K562 (cell line): ENCODE measurements around the gene KRT26.

ENCODE experiments used
- BHLHE40 ChIP-seq: IDR thresholded peaks from 2 replicates; pipeline ENCODE4 v1.6.1; 2011; ENCODE audit warnings: low read length, improper control_type of control experiment
- BRD4 ChIP-seq: fragments of 200-600 bp; sonication (generic); IDR thresholded peaks from 2 replicates; pipeline ENCODE4 v1.6.1; 2017; ENCODE audit warnings: inconsistent platforms
- CBX1 ChIP-seq: sonication (generic); IDR thresholded peaks from 2 replicates; pipeline ENCODE4 v1.6.1; 2016; ENCODE audit warnings: antibody characterized with exemption, low read depth, mild to moderate bottlenecking
- FOXA3 ChIP-seq, 2 experiments: fragments of 450-650 bp in 1 of 2; sonication (generic) in 1 of 2; formaldehyde crosslinking; IDR thresholded peaks in 1 of 2; conservative IDR thresholded peaks in 1 of 2; 2 replicates each; pipeline versions ENCODE4 v1.4.0 to v1.8.0; 2020 to 2022; ENCODE audit warnings: mild to moderate bottlenecking in 2 of 2, missing genetic modification reagents in 1 of 2
- POLR2AphosphoS5 ChIP-seq: IDR thresholded peaks from 2 replicates; pipeline ENCODE4 v1.6.1; 2011; ENCODE audit warnings: mild to moderate bottlenecking, low read depth, low read length, moderate library complexity; ENCODE audit not compliant: control insufficient read depth, insufficient read depth
- SRF ChIP-seq, 2 experiments: fragments of 250-450, 450-650 bp in 1 of 2; sonication (Bioruptor Pico) in 1 of 2; sonication (generic) in 1 of 2; formaldehyde crosslinking; IDR thresholded peaks; 2 replicates each; pipeline versions ENCODE4 v1.5.0 to v1.5.1; 2020 to 2022; ENCODE audit warnings: mild to moderate bottlenecking in 1 of 2, missing genetic modification reagents in 1 of 2
- TEAD4 ChIP-seq, 2 experiments: sonication (generic) in 1 of 2; formaldehyde crosslinking in 1 of 2; IDR thresholded peaks; 2 replicates each; pipeline versions ENCODE4 v1.6.1 to v1.8.0; 2012 to 2022; ENCODE audit warnings: borderline replicate concordance in 1 of 2, inconsistent platforms in 1 of 2, low read length in 1 of 2, mild to moderate bottlenecking in 1 of 2, missing genetic modification reagents in 1 of 2
- YY1 ChIP-seq, 3 experiments: IDR thresholded peaks; 2 replicates each; pipeline ENCODE4 v1.6.1; 2011; ENCODE audit warnings: low read length in 2 of 3, mild to moderate bottlenecking in 2 of 3, moderate library complexity in 2 of 3, borderline replicate concordance in 1 of 3, control low read depth in 1 of 3, low read depth in 1 of 3; ENCODE audit not compliant: insufficient read depth in 3 of 3, insufficient replicate concordance in 2 of 3, control insufficient read depth in 1 of 3, insufficient read length in 1 of 3; ENCODE audit errors: extremely low read depth in 1 of 3
- ZNF445 ChIP-seq: fragments of 250-450 bp; sonication (Bioruptor Pico); IDR thresholded peaks from 2 replicates; pipeline ENCODE4 v1.4.0; 2020; ENCODE audit warnings: low read depth, mild to moderate bottlenecking, moderate library complexity
- ZNF785 ChIP-seq: fragments of 250-450 bp; sonication (Bioruptor Pico); IDR thresholded peaks from 2 replicates; pipeline ENCODE4 v1.4.0; 2020; ENCODE audit warnings: mild to moderate bottlenecking
- TF ChIP-seq, protein P1 (sequence below), 2 experiments: fragments of 450-650 bp in 1 of 2; sonication (generic) in 1 of 2; formaldehyde crosslinking in 1 of 2; IDR thresholded peaks in 1 of 2; conservative IDR thresholded peaks in 1 of 2; 2 replicates each; pipeline versions ENCODE4 v1.6.1 to v1.8.1; 2016 to 2023; ENCODE audit warnings: mild to moderate bottlenecking in 2 of 2, moderate library complexity in 2 of 2, inconsistent platforms in 1 of 2, missing genetic modification reagents in 1 of 2
- TF ChIP-seq, protein P2 (sequence below), 3 experiments: IDR thresholded peaks in 2 of 3; conservative IDR thresholded peaks in 1 of 3; 2 replicates each; pipeline ENCODE4 v1.5.1; 2011 to 2012; ENCODE audit warnings: low read length in 3 of 3, mild to moderate bottlenecking in 3 of 3, control low read depth in 2 of 3, improper control_type of control experiment in 1 of 3, inconsistent platforms in 1 of 3, low read depth in 1 of 3, mixed read lengths in 1 of 3, moderate library complexity in 1 of 3; ENCODE audit not compliant: insufficient read depth in 2 of 3

DNA sequence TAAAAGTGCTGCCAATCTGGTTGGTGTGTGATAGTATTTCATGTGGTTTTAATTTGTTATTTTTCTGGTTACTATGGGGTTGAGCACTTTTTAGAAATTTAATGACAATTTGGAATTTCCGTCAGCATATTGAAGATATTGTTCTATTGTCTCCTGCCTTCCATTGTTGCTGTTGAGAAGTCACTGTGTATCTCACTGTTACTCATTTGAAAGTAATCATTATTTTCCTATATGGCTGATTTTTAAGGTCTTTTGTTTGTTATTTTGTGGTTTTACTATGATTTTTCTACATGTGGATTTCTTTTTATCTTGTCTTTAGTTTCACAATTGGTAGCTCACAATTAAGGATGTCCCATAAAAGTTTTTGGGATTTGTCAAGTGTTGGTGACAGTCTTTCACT, 8.2 kb downstream of the KRT26 start:
- TF ChIP-seq YY1 (IDR thresholded peaks at IDR 0.05; ENCODE audit: borderline replicate concordance in 1 of 3, control insufficient read depth in 1 of 3, extremely low read depth in 1 of 3, insufficient read depth in 3 of 3, insufficient read length in 1 of 3, insufficient replicate concordance in 2 of 3, low read depth in 1 of 3, low read length in 2 of 3), result no peak
- TF ChIP-seq FOXA3 (CRISPR knock-in tag; conservative IDR thresholded peaks at IDR 0.05 in 1 of 2, IDR thresholded peaks at IDR 0.05 in 1 of 2), result no peak
- no peak for TF ChIP-seq POLR2AphosphoS5
- no peak for TF ChIP-seq CBX1
- TF ChIP-seq ZNF445 (CRISPR knock-in tag), result no peak
- TF ChIP-seq SRF (CRISPR knock-in tag; IDR thresholded peaks at IDR 0.05), result no peak
- no peak for TF ChIP-seq BHLHE40
- TF ChIP-seq ZNF785 (CRISPR knock-in tag), result no peak
- TF ChIP-seq BRD4, result no peak
- TF ChIP-seq, protein P1, sequence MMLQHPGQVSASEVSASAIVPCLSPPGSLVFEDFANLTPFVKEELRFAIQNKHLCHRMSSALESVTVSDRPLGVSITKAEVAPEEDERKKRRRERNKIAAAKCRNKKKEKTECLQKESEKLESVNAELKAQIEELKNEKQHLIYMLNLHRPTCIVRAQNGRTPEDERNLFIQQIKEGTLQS (IDR thresholded peaks at IDR 0.05), result no peak
- TF ChIP-seq, protein P1 (CRISPR knock-in tag; conservative IDR thresholded peaks at IDR 0.05), result no peak
- TF ChIP-seq TEAD4 (IDR thresholded peaks at IDR 0.05; ENCODE audit: low read length), result no peak
- TF ChIP-seq TEAD4 (CRISPR knock-in tag; IDR thresholded peaks at IDR 0.05; ENCODE audit: borderline replicate concordance), result no peak
- TF ChIP-seq, protein P2, sequence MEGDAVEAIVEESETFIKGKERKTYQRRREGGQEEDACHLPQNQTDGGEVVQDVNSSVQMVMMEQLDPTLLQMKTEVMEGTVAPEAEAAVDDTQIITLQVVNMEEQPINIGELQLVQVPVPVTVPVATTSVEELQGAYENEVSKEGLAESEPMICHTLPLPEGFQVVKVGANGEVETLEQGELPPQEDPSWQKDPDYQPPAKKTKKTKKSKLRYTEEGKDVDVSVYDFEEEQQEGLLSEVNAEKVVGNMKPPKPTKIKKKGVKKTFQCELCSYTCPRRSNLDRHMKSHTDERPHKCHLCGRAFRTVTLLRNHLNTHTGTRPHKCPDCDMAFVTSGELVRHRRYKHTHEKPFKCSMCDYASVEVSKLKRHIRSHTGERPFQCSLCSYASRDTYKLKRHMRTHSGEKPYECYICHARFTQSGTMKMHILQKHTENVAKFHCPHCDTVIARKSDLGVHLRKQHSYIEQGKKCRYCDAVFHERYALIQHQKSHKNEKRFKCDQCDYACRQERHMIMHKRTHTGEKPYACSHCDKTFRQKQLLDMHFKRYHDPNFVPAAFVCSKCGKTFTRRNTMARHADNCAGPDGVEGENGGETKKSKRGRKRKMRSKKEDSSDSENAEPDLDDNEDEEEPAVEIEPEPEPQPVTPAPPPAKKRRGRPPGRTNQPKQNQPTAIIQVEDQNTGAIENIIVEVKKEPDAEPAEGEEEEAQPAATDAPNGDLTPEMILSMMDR (IDR thresholded peaks at IDR 0.05 in 2 of 3, conservative IDR thresholded peaks at IDR 0.05 in 1 of 3; ENCODE audit: insufficient read depth in 2 of 3, low read depth in 1 of 3, low read length in 3 of 3), result no peak
